ENCODE results near the gene EBPL. TPM values are rescaled to one million over a fixed set of nuclear protein-coding genes. Genes with fewer than 3 reads are reported as not detected.

EBPL gene
- total and polyA plus RNA-seq, 2 of the 4 experiments (the other 2 are of a cell fraction), result 57.9 to 65.3 TPM

DNA sequence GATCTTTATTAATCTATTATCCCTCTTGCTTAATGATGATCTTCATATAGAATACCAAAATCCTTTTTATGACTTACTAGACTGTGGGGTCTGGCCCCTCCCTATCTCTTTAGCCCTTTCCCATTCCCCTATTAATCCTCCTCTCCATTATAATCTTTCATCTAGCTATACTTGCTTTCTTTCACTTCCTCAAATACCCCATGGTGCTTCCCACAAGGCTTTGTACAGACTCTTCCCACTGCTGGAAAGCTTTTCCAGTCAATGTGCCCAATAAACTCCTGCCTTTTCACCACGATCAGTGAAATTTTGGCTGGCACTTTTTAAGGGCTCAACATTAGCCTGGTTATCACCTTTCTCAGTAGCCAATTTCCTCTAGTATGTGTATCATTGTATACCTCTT is 3.2 kb upstream of the EBPL start:
- Histone ChIP-seq H2BK120ac (ENCODE audit: low read depth, low read length) (no peak overlapping the region), H3K4me3 (ENCODE audit: insufficient read depth, low read depth, low read length) (no peak overlapping the region), H3K27me3 (ENCODE audit: control insufficient read depth, insufficient read depth, low read length) (no peaks in the 10 kb centered on the region), H4K91ac (ENCODE audit: insufficient read depth, low read depth, low read length) (no peak overlapping the region), H2BK5ac (ENCODE audit: low read depth, low read length, poor library complexity, severe bottlenecking) (no peak overlapping the region), H4K20me1 (ENCODE audit: insufficient read depth, low read length) (no peaks in the 10 kb centered on the region), H3K4ac (ENCODE audit: low read depth, low read length) (no peak overlapping the region), H3K9me3 (ENCODE audit: control insufficient read depth, insufficient read depth, low read length) (no peaks in the 10 kb centered on the region), H2BK15ac (ENCODE audit: low read depth, low read length) (no peak overlapping the region), H3K14ac (replicated peaks; ENCODE audit: low read depth, low read length) (no peak overlapping the region), H3K9me1 (ENCODE audit: insufficient read depth, low read length) (no peaks in the 10 kb centered on the region; the same call in 1 of the 2 replicates), H4K5ac (ENCODE audit: low read depth, low read length) (no peak overlapping the region), H2BK20ac (ENCODE audit: low read depth, low read length) (no peak overlapping the region), H3K18ac (ENCODE audit: low read depth, low read length) (no peak overlapping the region), H3K4me2 (ENCODE audit: low read depth, low read length) (no peak overlapping the region), H4K8ac (ENCODE audit: low read depth in 2 of 2, low read length in 2 of 2) (no peak overlapping the region), H3K56ac (ENCODE audit: extremely low read depth, insufficient read depth, low read length) (no peak overlapping the region), H2AFZ (replicated peaks; ENCODE audit: low read length, poor library complexity) (no peak overlapping the region), H3K79me1 (ENCODE audit: low read depth in 1 of 2, low read length in 2 of 2) (peaks cover 5 to 21% of the 10 kb centered on the region in 2 experiments; a peak in 3 of 4 replicates), H3K27ac (ENCODE audit: insufficient read depth, low read length) (no peak overlapping the region), H3K4me1 (ENCODE audit: control insufficient read depth, insufficient read depth, low read length) (0 out of 2 replicates have a peak, but pooled peaks cover 1% of the 10 kb centered on the region), H3K36me3 (ENCODE audit: control insufficient read depth, insufficient read depth, low read length) (peaks cover 6% of the 10 kb centered on the region), H3K23ac (ENCODE audit: low read depth, low read length) (no peak overlapping the region), H2AK9ac (replicated peaks; ENCODE audit: low read depth, low read length, poor library complexity) (no peak overlapping the region), H2AK5ac (ENCODE audit: low read depth, low read length) (no peak overlapping the region), H3K9ac (ENCODE audit: low read depth, low read length) (no peak overlapping the region)
- BruUV-seq (replicated peaks), result no TSS peak
- WGBS, 2 experiments (ENCODE audit: extremely low coverage in 2 of 2, insufficient read length in 1 of 2), result 100% methylated on average over 1 of the region's 1 CpG; no CpG with 5 or more reads in 1 of the 2 experiments
- ChIA-PET POLR2A (ENCODE audit: unreplicated experiment) (no interaction called here), CTCF (interaction anchor here (0.6 to 0.8 kb wide), 2 partner anchors 12 to 92 kb away, joined by 3 read pairs; no protein-coding TSS in a partner anchor)
- intact Hi-C loops (cut with micrococcal nuclease), result loop anchor here (5.0 to 10.0 kb wide), 2 partner anchors 153 to 240 kb away; partner anchors contain the start of gene SPRYD7
- in situ Hi-C loops (cut with MboI; ENCODE audit: low sequenced_read_pairs), result no loop called here
- DNase-seq (no peak), ATAC-seq (ENCODE audit: low read depth) (no peak)
- TF ChIP-seq MAFK (IDR thresholded peaks at IDR 0.05; ENCODE audit: low read depth, low read length) (no peak), SMC3 (IDR thresholded peaks at IDR 0.05; ENCODE audit: low read depth, low read length) (no peak), RCOR1 (IDR thresholded peaks at IDR 0.05; ENCODE audit: insufficient replicate concordance, low read length) (no peak), RAD21 (IDR thresholded peaks at IDR 0.05; ENCODE audit: low read length) (no peak), CEBPB (IDR thresholded peaks at IDR 0.05; ENCODE audit: low read depth, low read length) (no peak), MAZ (IDR thresholded peaks at IDR 0.05; ENCODE audit: borderline replicate concordance, low read depth, low read length) (no peak), NFE2L2 (IDR thresholded peaks at IDR 0.05; ENCODE audit: low read depth, low read length) (no peak), FOS (IDR thresholded peaks at IDR 0.05; ENCODE audit: low read depth, low read length) (no peak), RFX5 (IDR thresholded peaks at IDR 0.05; ENCODE audit: low read depth, low read length) (no peak), CHD1 (IDR thresholded peaks at IDR 0.05; ENCODE audit: low read depth, low read length) (no peak), MXI1 (IDR thresholded peaks at IDR 0.05; ENCODE audit: borderline replicate concordance, low read depth, low read length) (no peak), POLR2A (IDR thresholded peaks at IDR 0.05; ENCODE audit: low read depth, low read length) (no peak), BHLHE40 (IDR thresholded peaks at IDR 0.05; ENCODE audit: low read depth, low read length) (no peak)
- TF ChIP-seq, protein P1, sequence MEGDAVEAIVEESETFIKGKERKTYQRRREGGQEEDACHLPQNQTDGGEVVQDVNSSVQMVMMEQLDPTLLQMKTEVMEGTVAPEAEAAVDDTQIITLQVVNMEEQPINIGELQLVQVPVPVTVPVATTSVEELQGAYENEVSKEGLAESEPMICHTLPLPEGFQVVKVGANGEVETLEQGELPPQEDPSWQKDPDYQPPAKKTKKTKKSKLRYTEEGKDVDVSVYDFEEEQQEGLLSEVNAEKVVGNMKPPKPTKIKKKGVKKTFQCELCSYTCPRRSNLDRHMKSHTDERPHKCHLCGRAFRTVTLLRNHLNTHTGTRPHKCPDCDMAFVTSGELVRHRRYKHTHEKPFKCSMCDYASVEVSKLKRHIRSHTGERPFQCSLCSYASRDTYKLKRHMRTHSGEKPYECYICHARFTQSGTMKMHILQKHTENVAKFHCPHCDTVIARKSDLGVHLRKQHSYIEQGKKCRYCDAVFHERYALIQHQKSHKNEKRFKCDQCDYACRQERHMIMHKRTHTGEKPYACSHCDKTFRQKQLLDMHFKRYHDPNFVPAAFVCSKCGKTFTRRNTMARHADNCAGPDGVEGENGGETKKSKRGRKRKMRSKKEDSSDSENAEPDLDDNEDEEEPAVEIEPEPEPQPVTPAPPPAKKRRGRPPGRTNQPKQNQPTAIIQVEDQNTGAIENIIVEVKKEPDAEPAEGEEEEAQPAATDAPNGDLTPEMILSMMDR (conservative IDR thresholded peaks at IDR 0.05; ENCODE audit: low read depth, low read length), result no peak
- TF ChIP-seq, protein P2, sequence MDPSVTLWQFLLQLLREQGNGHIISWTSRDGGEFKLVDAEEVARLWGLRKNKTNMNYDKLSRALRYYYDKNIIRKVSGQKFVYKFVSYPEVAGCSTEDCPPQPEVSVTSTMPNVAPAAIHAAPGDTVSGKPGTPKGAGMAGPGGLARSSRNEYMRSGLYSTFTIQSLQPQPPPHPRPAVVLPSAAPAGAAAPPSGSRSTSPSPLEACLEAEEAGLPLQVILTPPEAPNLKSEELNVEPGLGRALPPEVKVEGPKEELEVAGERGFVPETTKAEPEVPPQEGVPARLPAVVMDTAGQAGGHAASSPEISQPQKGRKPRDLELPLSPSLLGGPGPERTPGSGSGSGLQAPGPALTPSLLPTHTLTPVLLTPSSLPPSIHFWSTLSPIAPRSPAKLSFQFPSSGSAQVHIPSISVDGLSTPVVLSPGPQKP (IDR thresholded peaks at IDR 0.05; ENCODE audit: borderline replicate concordance, low read depth, low read length), result no peak
- TF ChIP-seq, protein P3, sequence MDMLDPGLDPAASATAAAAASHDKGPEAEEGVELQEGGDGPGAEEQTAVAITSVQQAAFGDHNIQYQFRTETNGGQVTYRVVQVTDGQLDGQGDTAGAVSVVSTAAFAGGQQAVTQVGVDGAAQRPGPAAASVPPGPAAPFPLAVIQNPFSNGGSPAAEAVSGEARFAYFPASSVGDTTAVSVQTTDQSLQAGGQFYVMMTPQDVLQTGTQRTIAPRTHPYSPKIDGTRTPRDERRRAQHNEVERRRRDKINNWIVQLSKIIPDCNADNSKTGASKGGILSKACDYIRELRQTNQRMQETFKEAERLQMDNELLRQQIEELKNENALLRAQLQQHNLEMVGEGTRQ (IDR thresholded peaks at IDR 0.05; ENCODE audit: low read depth, low read length), result no peak
- dilution Hi-C loops (cut with HindIII; ENCODE audit: low sequenced_read_pairs, unreplicated experiment), result no loop called here
